ENCODE measurements around the gene CD7.

DNA sequence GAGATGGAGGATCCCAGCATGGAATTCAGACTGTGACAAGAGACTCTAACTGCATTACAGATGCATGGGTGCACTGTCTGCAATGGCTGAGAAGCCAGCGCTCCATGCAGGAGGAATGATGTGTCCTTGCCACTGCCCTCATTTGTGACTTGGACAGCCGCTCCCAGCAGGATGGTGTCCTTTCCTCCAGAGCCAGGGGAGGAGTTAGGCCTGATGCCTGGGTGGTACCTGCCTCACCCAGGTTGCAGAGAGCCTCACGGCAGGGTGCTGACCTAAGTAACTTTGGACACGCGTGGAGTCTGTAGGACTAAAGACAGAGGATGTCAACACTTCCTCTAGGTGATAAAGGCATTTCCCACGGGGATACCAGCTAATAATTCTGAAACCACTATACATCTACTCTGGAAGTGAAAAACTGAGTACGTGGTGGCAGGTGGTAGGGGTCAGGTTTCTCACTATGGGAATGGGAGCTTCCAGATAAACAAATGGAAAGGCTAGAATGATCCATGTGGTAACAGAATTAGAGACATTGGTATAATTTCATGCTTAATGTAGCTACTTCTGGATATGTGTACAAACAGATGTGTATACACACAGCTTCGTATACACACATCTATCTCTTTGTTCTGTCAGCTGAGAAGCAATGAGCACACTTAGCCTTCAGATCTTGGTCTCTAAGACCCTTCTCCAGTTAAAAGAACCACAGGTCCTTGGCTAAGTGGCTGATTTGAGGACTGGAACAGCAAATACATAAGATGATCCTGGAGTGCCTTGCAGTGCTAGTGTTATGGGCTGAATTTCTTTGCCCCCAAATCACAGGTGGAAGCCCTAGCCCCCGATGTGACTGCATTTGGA, 30.2 kb downstream of the CD7 start:
- TF ChIP-seq, protein P1, sequence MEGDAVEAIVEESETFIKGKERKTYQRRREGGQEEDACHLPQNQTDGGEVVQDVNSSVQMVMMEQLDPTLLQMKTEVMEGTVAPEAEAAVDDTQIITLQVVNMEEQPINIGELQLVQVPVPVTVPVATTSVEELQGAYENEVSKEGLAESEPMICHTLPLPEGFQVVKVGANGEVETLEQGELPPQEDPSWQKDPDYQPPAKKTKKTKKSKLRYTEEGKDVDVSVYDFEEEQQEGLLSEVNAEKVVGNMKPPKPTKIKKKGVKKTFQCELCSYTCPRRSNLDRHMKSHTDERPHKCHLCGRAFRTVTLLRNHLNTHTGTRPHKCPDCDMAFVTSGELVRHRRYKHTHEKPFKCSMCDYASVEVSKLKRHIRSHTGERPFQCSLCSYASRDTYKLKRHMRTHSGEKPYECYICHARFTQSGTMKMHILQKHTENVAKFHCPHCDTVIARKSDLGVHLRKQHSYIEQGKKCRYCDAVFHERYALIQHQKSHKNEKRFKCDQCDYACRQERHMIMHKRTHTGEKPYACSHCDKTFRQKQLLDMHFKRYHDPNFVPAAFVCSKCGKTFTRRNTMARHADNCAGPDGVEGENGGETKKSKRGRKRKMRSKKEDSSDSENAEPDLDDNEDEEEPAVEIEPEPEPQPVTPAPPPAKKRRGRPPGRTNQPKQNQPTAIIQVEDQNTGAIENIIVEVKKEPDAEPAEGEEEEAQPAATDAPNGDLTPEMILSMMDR (IDR thresholded peaks at IDR 0.05): no peak
- no peak for TF ChIP-seq POLR2AphosphoS5 (IDR thresholded peaks at IDR 0.05)

Data from stomach (tissue), 4 donors.